Measurements from ENCODE around the gene RPS6KA2.

RPS6KA2 gene

DNA sequence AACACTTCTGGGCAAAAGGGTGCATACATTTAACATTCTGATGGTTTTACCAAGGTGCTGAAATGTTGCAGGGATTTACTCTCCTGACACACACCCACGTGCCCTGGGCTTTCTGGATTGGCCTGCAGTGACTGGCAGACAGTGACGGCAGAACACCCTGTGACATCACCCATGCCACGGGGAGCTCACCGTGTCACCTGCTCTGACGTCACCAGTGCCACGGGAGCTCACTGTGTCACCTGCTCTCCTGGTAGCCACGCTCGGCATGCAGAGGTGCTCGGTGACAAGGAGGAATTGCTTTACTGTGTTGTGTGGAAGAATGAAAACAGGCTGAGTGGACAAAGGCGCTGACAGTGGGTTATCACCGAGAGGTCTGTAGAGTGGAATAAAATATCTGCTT lies 139.9 kb downstream of the RPS6KA2 start:
- DNase-seq (ENCODE audit: low read depth) = no peak

DNA sequence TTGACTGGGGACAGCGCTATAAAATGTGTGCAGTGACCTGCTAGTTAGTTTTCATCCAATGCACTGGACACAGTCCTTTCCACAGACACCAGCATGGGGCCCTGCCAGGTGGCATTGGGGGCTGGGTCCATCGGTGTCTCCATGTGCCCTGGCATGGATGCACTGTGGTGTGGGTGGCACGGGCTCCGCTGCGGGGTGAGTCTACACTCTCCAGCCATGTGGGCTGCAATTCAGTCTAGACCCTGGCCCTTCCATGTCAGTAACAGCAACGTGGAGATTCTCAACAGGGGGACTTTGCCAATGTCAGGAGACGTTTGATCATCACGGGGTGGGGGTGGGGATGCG lies 140.5 kb downstream of the RPS6KA2 start:
- no peak for DNase-seq (ENCODE audit: low read depth)

DNA sequence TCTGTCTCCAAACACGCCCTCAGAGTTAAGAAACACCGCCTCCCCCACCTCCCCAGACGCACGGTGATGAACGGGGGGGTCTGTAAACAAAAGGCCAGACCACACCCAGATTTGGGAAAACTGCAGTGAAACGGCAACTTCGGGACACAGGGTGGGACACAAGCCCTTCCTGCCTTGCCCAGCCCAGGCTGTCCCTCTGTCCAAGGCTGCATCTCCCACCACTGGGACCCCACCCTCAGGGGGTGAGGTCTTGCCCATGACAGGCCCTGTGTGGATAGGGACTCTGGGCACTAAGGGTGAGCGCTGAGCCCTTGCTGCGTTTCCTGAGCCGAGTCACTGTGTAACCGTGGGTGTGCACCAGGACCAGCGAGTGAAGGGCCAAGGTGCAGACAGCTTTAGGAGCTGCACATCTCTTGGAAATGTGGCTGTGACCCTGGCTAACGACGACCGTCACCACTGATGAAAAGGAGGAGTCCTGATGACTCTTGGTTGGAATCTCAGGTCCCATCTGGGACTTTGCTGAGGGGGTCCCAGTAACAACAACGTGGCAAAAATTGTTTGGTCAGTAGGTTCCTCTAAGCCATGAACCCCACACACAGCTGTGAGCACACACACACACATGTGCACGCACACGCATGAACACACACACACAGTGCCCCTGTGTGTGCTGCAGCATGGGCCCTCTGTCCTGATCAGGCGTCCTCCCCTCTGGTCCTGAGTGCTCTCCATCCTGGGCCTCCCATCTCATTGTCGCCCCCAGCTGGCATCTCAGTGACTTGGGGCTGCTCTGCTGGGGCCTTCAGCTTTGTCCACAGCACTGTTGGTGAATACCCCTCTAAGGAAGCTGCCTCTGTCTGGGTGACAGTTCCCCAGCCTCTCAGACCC lies 141.2 kb downstream of the RPS6KA2 start:
- DNase-seq (ENCODE audit: low read depth) = no peak

GRCh38 chr6:166484863-166485262 lies 142.2 kb downstream of the RPS6KA2 start:
- DNase-seq (ENCODE audit: low read depth) = no peak

GRCh38 chr6:166483573-166484250 lies 143.3 kb downstream of the RPS6KA2 start:
- no peak for DNase-seq (ENCODE audit: low read depth)

DNA sequence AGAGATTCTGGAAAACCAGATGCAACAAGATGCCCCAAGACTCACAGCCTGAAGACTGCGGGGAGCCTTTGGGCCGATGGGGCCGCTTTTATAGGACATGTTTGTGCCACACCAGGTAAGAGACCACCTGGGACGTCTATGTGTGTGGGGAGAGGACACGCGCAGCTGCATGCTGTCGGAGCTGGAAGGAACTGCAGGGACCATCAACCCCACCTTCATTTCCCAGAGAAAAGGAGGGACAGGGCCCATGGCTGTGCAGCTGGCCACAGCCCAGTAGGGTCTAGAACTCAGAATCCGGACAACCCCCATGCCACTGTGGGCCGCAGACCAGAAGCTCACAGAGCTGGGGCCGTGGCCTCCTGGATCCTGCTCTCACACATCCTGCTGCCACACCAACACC lies 144.0 kb downstream of the RPS6KA2 start:
- no peak for DNase-seq (ENCODE audit: low read depth)

- DNase-seq (ENCODE audit: low read depth) = no peak
Observed at GRCh38 chr6:166478782-166479592, 148.1 kb downstream of the RPS6KA2 start.

GRCh38 chr6:166477647-166478365 lies 149.2 kb downstream of the RPS6KA2 start:
- DNase-seq (ENCODE audit: low read depth) = no peak

GRCh38 chr6:166476634-166477215 lies 150.3 kb downstream of the RPS6KA2 start:
- DNase-seq (ENCODE audit: low read depth) = no peak

- DNase-seq (ENCODE audit: low read depth) = no peak
Observed at GRCh38 chr6:166476061-166476591, 150.9 kb downstream of the RPS6KA2 start.

DNA sequence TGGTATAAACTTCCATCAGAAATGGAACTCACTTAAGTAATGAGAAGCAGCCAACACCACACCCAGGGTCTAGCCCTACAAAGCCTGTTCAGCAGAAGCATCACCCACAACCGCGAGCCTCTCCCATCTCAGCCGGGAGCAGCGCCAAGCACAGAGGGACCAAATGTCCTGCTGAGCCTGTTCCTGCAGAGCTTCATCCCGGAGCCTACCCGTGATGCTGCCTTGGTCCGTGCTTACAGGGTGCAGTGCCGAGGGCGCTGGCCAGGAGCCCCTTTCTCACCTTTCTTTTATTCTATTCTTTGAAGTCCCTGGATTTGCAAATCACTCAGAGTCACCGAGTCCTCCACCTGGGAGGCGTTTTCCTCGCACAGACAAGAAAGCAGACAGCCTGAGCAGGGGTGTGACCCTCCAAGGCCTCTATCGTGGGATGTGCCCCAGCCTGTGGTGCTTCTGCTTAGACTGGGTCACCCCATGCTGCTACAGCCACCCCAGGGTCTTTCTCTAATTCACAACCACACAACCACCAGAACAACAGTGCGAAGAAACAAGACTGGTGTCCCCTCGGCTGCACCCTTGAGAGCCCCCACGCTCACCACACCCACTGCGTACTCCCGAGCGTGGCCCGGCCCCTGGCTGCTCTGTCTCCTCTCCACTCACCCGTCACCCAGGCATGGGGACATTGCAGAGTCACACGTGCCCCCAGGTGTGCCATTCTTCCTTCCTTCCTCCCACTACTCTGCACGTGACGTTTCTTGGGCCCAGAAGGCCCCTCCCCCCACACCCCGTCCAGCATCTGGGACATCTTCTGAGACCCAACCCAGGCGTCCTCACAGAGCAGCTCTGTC lies 152.1 kb downstream of the RPS6KA2 start:
- no peak for DNase-seq (ENCODE audit: low read depth)

DNA sequence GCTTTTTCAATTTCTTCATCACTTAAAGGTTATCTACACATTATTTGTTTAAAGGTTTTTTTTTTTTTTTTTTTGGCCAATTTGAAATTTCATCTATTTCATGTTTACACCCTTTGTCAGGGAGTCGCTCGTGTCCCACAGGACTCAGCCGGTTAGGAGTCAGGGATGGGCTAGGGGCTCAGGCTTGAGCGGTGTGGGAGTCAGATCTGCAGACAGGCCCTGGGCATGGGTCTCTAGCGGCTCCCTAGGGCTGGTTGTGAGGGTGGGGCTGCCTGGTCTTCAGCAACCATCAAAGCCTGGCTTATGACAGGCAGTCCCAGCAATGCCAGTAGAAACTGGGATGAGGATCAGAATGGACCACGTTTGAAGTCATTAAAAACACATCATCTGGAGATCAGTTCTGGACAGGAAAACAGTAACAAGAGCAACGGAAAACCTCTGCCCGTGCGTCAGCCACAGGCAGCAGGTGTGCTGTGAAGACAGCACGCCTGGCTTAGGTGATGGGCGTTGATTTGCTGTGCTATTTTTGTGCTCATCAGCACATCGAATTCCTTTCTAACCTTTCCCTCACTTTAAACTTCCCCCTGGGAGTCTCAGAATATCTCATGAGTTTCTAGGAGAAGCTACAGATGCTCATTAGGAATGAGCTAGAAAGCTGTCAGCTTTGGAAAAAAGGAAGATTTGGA lies 153.0 kb downstream of the RPS6KA2 start:
- DNase-seq (ENCODE audit: low read depth) = no peak

- DNase-seq (ENCODE audit: low read depth) = no peak
Observed at GRCh38 chr6:166472636-166473035, 154.4 kb downstream of the RPS6KA2 start.

DNA sequence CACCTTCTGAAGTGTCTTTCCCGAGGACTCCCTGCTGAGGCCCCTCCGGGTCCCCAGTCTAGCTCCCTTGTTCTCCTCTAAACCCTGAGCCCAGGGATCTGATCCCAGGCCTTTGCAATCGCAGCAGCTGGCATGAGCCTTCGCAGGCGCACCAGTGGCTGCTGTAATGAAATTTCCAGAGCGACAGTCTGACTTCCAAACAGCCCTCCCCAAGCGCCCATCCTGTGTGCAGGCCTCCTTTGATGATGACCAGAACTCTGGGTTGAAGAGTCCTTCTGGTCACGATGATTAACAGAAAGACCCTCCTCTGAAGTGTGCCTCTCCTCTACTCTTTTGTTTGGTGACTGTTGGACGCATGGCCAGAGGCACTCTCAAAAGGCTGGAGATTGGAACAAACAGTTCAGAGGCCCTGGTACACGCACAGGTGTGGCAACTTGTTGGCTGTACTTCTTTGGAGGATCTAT lies 155.2 kb downstream of the RPS6KA2 start:
- DNase-seq (ENCODE audit: low read depth) = no peak

DNA sequence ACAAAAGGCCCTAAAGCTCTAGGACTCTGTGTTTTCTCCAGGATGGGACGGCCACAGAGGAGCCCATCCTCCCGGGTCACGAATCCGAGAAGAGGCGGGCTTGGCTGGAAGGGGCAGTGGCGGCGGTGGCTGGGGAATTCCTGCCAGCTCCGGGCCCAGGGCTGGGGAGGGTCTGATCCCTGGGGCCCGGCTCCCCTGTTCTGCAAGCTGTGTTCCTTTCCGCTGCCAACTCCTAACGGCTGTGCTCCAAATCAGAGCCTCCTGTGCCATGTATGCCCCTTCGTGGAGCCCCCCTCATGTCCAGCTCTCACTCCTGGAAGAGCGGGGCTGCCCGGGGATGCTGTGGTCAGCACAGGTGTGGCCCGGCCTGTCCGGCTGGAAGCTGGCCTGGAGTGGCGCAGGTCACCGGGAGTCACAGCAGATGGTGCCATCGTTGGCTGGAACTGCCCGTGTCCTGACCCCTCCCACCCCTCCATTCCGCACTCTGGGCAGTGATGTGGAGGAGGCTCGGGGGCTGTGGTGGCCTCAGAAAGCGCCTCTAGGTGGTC lies 156.1 kb downstream of the RPS6KA2 start:
- DNase-seq (ENCODE audit: low read depth) = no peak

DNA sequence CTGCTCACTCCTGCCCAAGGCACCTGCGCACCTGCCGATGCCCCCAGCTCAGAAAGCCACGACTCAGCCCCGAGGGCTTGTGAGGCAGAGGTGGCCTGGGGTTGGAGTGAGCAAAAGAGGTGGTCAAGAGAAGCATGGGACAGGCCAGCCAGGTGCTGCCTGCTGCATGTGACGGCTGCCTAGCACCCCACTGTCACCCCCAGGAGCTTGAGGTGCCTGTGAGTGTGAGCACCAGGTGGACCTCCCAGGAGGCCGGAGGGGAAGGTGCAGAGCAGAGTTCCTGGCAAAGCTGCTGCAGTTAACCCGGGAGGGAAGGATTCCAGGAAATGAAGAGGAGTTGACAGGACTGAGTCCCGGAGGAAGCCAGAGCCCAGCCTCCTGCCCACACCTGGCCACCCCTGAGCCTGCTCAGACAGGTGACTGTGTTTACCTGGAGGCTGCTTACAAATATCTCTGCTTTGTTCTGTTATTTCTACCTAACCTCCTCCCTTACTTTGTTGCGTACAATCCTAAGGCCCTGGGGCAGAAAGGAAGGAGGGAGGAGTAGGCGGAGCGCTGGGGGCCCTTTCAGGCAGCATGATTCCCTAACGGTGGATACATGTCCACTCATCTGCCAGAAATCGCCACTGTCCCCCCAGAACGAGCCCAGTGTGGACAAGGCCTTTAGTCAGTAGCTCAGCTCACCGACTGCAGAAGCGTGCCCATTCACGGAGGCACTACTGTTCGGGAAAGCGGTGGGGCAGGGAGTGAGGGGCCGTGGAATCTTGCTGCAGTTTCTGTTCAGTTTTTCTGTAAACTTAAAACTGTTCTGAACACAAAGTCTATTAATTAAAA lies 156.8 kb downstream of the RPS6KA2 start:
- no peak for DNase-seq (ENCODE audit: low read depth)

GRCh38 chr6:166469426-166469961 lies 157.6 kb downstream of the RPS6KA2 start:
- DNase-seq (ENCODE audit: low read depth) = no peak

GRCh38 chr6:166467436-166468000 lies 159.5 kb downstream of the RPS6KA2 start:
- no peak for DNase-seq (ENCODE audit: low read depth)
